HL-60 (cell line): ENCODE measurements around the gene CAMKMT.

Source experiments
- DNase-seq, 2 experiments: peaks; one replicate each; pipeline ENCODE4 v3.0.0-alpha.2; 2010 to 2020; ENCODE audit warnings: low read depth in 1 of 2, low spot score in 1 of 2
- H3K27ac ChIP-seq: fragments of 250-450 bp; sonication (Bioruptor Pico); replicated peaks from 2 replicates; pipeline ENCODE4 v1.5.1; 2020; ENCODE audit warnings: mild to moderate bottlenecking, moderate library complexity
- H3K27me3 ChIP-seq: fragments of 250-450 bp; sonication (Bioruptor Pico); 2 replicates; pipeline ENCODE4 v1.5.1; 2021; ENCODE audit warnings: mild to moderate bottlenecking, moderate library complexity; ENCODE audit not compliant: insufficient read depth, poor library complexity, severe bottlenecking
- H3K4me3 ChIP-seq: replicated peaks from 2 replicates; pipeline ENCODE4 v1.5.1; 2011; ENCODE audit warnings: mild to moderate bottlenecking, control low read depth, low read length; ENCODE audit not compliant: insufficient read depth
- GABPA ChIP-seq: IDR thresholded peaks from 2 replicates; pipeline ENCODE4 v1.6.1; 2012; ENCODE audit warnings: low read depth
- POLR2AphosphoS5 ChIP-seq: IDR thresholded peaks from 2 replicates; pipeline ENCODE4 v1.6.1; 2012; ENCODE audit warnings: low read depth
- SPI1 ChIP-seq: IDR thresholded peaks from 2 replicates; pipeline ENCODE4 v1.6.1; 2012; ENCODE audit warnings: low read depth, mild to moderate bottlenecking, borderline replicate concordance
- TF ChIP-seq, protein P1 (sequence below): IDR thresholded peaks from 2 replicates; pipeline ENCODE4 v1.6.1; 2012; ENCODE audit warnings: low read depth; ENCODE audit not compliant: insufficient replicate concordance
- TF ChIP-seq, protein P2 (sequence below): IDR thresholded peaks from one replicate; pipeline ENCODE4 v1.5.1; 2011; ENCODE audit warnings: low read length, control low read depth, inconsistent platforms; ENCODE audit not compliant: insufficient read depth

CAMKMT gene

GRCh38 chr2:44813165-44813564, 451.4 kb downstream of the CAMKMT start:
- Histone ChIP-seq H3K27me3 (no peaks in the 10 kb centered on the region), H3K27ac (no peak overlapping the region), H3K4me3 (no peak overlapping the region)
- DNase-seq, result no peak
- TF ChIP-seq, protein P1, sequence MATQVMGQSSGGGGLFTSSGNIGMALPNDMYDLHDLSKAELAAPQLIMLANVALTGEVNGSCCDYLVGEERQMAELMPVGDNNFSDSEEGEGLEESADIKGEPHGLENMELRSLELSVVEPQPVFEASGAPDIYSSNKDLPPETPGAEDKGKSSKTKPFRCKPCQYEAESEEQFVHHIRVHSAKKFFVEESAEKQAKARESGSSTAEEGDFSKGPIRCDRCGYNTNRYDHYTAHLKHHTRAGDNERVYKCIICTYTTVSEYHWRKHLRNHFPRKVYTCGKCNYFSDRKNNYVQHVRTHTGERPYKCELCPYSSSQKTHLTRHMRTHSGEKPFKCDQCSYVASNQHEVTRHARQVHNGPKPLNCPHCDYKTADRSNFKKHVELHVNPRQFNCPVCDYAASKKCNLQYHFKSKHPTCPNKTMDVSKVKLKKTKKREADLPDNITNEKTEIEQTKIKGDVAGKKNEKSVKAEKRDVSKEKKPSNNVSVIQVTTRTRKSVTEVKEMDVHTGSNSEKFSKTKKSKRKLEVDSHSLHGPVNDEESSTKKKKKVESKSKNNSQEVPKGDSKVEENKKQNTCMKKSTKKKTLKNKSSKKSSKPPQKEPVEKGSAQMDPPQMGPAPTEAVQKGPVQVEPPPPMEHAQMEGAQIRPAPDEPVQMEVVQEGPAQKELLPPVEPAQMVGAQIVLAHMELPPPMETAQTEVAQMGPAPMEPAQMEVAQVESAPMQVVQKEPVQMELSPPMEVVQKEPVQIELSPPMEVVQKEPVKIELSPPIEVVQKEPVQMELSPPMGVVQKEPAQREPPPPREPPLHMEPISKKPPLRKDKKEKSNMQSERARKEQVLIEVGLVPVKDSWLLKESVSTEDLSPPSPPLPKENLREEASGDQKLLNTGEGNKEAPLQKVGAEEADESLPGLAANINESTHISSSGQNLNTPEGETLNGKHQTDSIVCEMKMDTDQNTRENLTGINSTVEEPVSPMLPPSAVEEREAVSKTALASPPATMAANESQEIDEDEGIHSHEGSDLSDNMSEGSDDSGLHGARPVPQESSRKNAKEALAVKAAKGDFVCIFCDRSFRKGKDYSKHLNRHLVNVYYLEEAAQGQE, result no peak
- TF ChIP-seq SPI1, result no peak
- TF ChIP-seq, protein P2, sequence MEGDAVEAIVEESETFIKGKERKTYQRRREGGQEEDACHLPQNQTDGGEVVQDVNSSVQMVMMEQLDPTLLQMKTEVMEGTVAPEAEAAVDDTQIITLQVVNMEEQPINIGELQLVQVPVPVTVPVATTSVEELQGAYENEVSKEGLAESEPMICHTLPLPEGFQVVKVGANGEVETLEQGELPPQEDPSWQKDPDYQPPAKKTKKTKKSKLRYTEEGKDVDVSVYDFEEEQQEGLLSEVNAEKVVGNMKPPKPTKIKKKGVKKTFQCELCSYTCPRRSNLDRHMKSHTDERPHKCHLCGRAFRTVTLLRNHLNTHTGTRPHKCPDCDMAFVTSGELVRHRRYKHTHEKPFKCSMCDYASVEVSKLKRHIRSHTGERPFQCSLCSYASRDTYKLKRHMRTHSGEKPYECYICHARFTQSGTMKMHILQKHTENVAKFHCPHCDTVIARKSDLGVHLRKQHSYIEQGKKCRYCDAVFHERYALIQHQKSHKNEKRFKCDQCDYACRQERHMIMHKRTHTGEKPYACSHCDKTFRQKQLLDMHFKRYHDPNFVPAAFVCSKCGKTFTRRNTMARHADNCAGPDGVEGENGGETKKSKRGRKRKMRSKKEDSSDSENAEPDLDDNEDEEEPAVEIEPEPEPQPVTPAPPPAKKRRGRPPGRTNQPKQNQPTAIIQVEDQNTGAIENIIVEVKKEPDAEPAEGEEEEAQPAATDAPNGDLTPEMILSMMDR, result no peak
- no peak for TF ChIP-seq POLR2AphosphoS5
- no peak for TF ChIP-seq GABPA

DNA sequence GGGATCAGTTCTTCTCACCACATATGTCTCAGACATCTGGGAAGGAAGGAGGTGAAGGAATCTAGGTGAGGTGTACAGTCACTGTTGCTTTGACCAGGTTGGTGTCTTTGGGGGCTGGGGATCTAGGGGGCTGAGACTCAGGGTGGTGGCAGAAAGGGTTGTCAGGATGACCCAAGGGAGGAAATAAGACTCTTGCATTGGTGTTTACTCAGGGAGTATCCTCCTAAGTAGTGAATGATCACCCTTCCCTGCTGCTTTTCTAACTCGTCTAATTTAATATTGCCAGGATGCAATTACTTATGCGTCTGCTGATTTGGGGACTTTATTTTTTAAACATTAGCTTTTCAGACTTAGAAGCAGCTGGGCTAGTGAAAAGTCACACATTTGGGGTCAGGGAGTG, 451.9 kb downstream of the CAMKMT start:
- no peak overlapping the region for H3K4me3 ChIP-seq
- no peak overlapping the region for H3K27ac ChIP-seq
- TF ChIP-seq, protein P1, result no peak
- TF ChIP-seq GABPA, result no peak
- TF ChIP-seq SPI1, result no peak
- no peaks in the 10 kb centered on the region for H3K27me3 ChIP-seq
- DNase-seq, result no peak

GRCh38 chr2:44817256-44817655, 455.5 kb downstream of the CAMKMT start:
- DNase-seq, result no peak
- no peak overlapping the region for H3K27ac ChIP-seq
- no peaks in the 10 kb centered on the region for H3K27me3 ChIP-seq
- no peak overlapping the region for H3K4me3 ChIP-seq
- TF ChIP-seq GABPA (no peak), SPI1 (no peak), POLR2AphosphoS5 (no peak)
- TF ChIP-seq, protein P2, result no peak
- TF ChIP-seq, protein P1, result no peak

DNA sequence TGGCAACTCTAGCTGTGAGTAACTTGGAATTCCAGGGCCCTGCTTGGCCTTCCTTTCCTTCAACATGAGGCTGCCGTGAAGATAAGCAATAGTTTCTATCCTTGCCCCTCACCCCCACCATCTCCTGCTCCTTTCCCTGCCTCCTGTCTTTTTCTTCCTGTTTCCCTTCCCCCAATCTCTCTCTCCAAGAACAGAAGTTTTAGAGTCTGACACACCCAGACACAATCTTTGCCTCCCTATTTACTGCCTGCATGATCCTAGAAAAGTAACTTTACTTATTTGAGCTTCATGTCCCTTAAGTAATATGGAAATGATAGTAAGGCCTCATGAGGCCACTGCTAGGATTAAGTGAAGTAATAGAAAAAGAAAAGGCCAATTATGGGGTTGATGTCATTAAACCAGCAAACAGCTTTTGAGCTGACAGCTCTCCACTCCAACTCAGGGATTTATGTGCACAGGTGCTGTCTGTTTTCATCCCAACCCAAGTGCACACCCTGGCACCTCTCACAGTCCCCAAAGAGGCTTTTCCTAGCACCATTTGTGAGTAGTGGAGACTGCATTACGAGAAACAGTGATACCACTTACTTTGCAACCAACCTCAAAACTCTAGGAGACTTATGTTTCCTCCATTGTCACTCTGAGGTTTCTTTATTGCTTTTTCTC, 456.1 kb downstream of the CAMKMT start:
- no peak overlapping the region for H3K4me3 ChIP-seq
- H3K27me3 ChIP-seq, result no peaks in the 10 kb centered on the region
- no peak for DNase-seq
- no peak overlapping the region for H3K27ac ChIP-seq
- TF ChIP-seq POLR2AphosphoS5 (no peak), GABPA (no peak), SPI1 (no peak)
- TF ChIP-seq, protein P2, result no peak
- TF ChIP-seq, protein P1, result no peak
